ENCODE results near the gene LHCGR. TPM values are rescaled to one million over a fixed set of nuclear protein-coding genes. Genes with fewer than 3 reads are reported as not detected.

The LHCGR gene
- total RNA-seq, 1 donor from 2014 or later = 1.7 TPM

Other genes starting within 250 kb of the LHCGR start
- gene STON1, start 225.6 kb downstream of the LHCGR start, total RNA-seq = 163 TPM
- gene GTF2A1L, start 137.9 kb downstream of the LHCGR start, total RNA-seq = not detected